ENCODE measurements around the gene DNAH2. TPM values are rescaled to one million over a fixed set of nuclear protein-coding genes. Genes with fewer than 3 reads are reported as not detected.
A peak's percentile ranks its signal among the peaks of the same experiment; 100 is the strongest.

DNAH2 gene
- total and polyA plus RNA-seq, 2 of the 13 experiments (the other 11 are each of a cell fraction or from before 2014, with no cell fraction given): not detected

DNA sequence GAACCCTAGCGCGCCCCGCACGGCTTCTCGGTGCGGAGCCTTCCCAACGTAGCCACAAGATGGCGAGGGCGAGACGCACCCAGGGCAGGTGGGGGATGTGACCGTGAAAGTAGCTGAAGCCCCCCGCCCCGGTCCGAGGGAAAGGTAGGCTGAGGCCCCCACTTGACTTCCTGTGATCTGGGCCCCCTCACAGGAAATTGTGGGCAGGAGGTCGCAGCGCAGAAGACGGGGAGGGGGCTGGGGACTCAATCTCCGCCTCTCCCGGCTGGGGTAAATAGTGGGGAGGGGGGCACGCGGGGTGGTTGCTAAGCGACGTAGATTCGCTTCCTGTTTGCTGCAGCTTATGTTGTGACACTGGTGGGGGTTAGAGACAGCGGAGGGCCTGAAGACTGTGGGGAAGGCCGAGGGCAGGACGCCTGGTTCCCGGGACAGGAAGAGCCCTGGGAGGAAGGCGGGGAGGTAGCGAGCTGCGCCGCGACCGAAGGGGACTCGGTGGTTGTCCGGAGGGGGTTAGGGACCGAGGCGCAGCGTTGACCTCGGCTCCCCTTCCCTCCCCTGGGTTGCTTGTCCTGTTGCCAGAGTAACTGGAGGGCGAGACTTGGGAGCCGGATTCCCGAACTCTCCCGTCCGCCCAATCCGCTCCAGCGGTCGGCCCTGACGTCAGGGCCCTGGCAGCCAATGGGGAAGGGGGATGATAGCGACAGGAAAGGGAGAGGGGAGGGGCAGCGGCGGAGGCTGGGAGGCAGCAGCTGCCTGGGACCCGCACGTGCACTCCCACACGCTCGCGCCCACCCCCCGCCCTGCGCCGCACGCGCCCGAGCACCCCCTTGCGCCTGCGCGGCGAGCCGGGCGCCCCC lies 117.6 kb downstream of the DNAH2 start (continued):
- TF ChIP-seq, protein P1, sequence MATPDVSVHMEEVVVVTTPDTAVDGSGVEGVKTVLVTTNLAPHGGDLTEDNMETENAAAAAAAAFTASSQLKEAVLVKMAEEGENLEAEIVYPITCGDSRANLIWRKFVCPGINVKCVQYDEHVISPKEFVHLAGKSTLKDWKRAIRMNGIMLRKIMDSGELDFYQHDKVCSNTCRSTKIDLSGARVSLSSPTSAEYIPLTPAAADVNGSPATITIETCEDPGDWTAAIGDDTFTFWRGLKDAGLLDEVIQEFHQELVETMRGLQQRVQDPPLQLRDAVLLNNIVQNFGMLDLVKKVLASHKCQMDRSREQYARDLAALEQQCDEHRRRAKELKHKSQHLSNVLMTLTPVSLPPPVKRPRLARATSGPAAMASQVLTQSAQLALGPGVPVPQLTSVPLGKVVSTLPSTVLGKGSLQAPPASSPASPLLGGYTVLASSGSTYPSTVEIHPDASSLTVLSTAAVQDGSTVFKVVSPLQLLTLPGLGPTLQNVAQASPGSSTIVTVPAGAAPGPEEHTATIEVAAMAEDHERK (CRISPR knock-in tag; IDR thresholded peaks at IDR 0.05; ENCODE audit: low read depth): no peak
- TF ChIP-seq STAT6 (CRISPR knock-in tag; IDR thresholded peaks at IDR 0.05; ENCODE audit: borderline replicate concordance) (no peak), ZNF17 (CRISPR knock-in tag; IDR thresholded peaks at IDR 0.05) (no peak), SIX4 (CRISPR knock-in tag; IDR thresholded peaks at IDR 0.05) (no peak), ZNF10 (CRISPR knock-in tag; IDR thresholded peaks at IDR 0.05; ENCODE audit: borderline replicate concordance, low read depth) (no peak), ZNF124 (CRISPR knock-in tag; IDR thresholded peaks at IDR 0.05) (no peak), ZNF460 (CRISPR knock-in tag; IDR thresholded peaks at IDR 0.05; ENCODE audit: borderline replicate concordance) (no peak), ZNF367 (CRISPR knock-in tag; IDR thresholded peaks at IDR 0.05; ENCODE audit: borderline replicate concordance) (no peak), MZF1 (CRISPR knock-in tag; IDR thresholded peaks at IDR 0.05; ENCODE audit: borderline replicate concordance) (no peak), ZBTB8A (CRISPR knock-in tag; IDR thresholded peaks at IDR 0.05; ENCODE audit: borderline replicate concordance, low read depth) (no peak; the same call in 1 of the 2 replicates), FOXK2 (IDR thresholded peaks at IDR 0.05) (no peak), CTCF (CRISPR knock-in tag; IDR thresholded peaks at IDR 0.05) (peak; percentile 92), ZNF34 (CRISPR knock-in tag; IDR thresholded peaks at IDR 0.05; ENCODE audit: borderline replicate concordance) (no peak), STAT5B (CRISPR knock-in tag; IDR thresholded peaks at IDR 0.05) (no peak), ZNF616 (CRISPR knock-in tag; IDR thresholded peaks at IDR 0.05; ENCODE audit: low read depth) (no peak), NR2F1 (CRISPR knock-in tag; IDR thresholded peaks at IDR 0.05) (peak in 1 of 2 experiments; percentile 31; a peak in 1 of 4 replicates), NR2F2 (IDR thresholded peaks at IDR 0.05; ENCODE audit: borderline replicate concordance, low read depth) (0 out of 2 replicates have a peak, but pooled peaks have one; percentile 6), SP140L (CRISPR knock-in tag; IDR thresholded peaks at IDR 0.05; ENCODE audit: borderline replicate concordance) (no peak), ZNF770 (CRISPR knock-in tag; IDR thresholded peaks at IDR 0.05) (no peak), ZNF510 (CRISPR knock-in tag; IDR thresholded peaks at IDR 0.05; ENCODE audit: low read depth) (no peak), NR1H2 (CRISPR knock-in tag; IDR thresholded peaks at IDR 0.05; ENCODE audit: borderline replicate concordance, low read depth) (no peak)
